Right ventricle myocardium inferior (tissue), 1 donor: ENCODE measurements around the gene BTBD9. TPM values are rescaled to one million over a fixed set of nuclear protein-coding genes. Genes with fewer than 3 reads are reported as not detected.

Experiments used
- ATAC-seq: fragments of 200-7000 bp; cut with Tn5 transposase; one replicate; pipeline ENCODE4 v1.9.1; 2020; ENCODE audit warnings: mild to moderate bottlenecking, moderate library complexity
- DNase-seq: peaks from one replicate; pipeline ENCODE4 v3.0.0; 2021; ENCODE audit errors: missing footprints
- intact Hi-C: fragments of 100-400 bp; cut with DNase I; formaldehyde crosslinking; loops from one replicate; pipeline ENCODE4 v1.11.0; 2022
- total RNA-seq: library from RNA; stranded (reverse); fragmentation: NEBNext Ultra II Directional; extraction: Animal tissue kit (Norgen Biotek cat#: 25700); gene quantifications from one replicate; pipeline ENCODE4 v1.2.1, GENCODE V29; 2021
- donor health status: DM: no; HTN: yes; CAD: no; lungs with severe emphysema.

BTBD9 gene
- total RNA-seq, 1 donor from 2014 or later = 16.8 TPM

DNA sequence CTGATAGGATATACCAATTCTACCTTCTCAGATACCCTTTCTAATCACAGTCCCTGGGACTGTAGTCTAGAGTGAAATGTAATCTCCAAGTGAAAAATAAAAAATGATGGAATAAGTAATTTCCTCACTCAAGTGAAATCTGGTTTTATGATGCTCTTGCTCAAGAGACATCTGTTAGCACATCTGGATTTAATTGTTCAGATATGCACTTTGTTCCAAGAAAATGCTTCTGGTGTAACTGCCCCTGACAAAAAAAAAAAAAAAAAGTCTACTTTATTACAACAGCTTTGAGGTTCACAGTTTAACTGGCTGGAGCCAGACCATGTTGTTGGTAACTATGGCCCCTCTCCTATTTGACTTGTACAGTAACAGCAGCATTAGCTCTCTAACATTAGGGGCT lies 251.8 kb downstream of the BTBD9 start:
- ATAC-seq = peak; percentile 89
- no peak for DNase-seq
- intact Hi-C loops = no loop called here

DNA sequence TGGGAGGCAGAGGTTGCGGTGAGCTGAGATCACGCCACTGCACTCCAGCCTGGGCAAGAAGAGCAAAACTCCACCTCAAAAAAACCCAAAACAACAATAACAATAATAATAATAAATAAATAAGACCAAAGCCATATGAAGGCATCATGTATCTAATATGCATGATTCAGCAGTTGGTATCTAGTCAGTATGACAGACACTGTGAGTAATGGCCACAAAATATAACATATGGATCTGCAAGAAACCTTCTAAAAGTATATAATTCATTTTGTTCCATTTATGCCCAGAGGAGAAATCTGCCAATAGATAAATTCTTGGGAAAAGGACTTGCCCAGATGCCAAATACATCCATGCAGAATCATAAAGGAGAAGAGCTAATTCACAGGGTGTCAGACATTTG lies 252.3 kb downstream of the BTBD9 start:
- intact Hi-C loops = no loop called here
- ATAC-seq = no peak
- DNase-seq = no peak

DNA sequence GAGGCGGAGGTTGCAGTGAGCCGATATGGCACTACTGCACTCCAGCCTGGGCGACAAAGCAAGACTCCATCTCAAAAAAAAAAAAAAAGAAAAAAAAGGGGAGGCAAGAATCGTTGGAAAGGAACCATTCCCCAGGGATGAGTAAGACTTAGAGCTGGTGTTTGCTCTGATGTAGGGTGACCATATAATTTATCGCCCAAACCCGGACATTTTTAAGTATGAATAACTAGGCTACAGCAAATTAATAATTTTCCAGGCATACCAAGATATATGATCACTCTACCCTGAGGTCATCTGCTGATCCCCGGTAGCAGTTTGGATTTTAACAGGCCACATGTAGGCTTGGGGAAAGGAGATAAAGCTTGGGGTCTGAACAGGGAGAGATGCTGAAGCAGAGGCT lies 260.9 kb downstream of the BTBD9 start:
- ATAC-seq = no peak
- intact Hi-C loops = no loop called here
- DNase-seq = no peak

DNA sequence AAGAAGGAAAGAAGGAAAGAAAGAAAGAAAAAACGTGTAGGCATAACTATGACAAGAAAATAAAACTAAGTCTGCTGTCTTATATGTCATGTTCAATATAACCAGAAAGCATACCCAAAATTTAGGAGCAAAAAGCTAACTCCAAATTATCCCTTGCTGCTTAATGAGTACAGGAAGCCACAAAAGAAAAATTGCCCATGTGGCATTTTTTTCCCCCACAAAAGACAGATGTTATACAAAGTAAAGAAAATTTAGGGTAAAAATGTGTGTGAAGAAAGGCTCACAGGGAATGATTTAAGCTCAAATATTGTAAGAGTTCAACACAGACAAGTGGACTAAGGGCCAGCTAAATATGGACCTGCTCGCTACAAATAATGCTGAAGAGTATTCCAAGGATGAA lies 263.8 kb downstream of the BTBD9 start:
- intact Hi-C loops = no loop called here
- ATAC-seq (no peak), DNase-seq (no peak)

DNA sequence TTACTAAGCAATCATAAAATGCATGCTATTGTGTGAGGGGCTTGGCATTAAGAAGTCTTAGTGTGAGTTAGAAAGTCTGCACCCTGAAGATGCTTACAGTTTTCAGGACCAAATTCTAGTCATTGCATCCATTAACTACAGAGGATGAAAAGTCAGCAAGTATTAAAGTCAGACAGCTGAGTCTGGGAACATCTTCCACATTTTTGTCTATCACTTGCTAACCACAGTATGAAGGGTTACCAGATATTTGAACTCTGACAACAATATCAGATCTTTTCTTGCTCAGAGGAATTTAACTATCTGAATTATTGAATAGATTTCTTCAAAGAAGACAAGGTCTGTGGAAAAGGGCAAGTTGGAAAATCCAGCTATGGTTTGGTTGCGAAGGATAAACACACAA lies 264.4 kb downstream of the BTBD9 start:
- intact Hi-C loops = no loop called here
- ATAC-seq (no peak), DNase-seq (no peak)

DNA sequence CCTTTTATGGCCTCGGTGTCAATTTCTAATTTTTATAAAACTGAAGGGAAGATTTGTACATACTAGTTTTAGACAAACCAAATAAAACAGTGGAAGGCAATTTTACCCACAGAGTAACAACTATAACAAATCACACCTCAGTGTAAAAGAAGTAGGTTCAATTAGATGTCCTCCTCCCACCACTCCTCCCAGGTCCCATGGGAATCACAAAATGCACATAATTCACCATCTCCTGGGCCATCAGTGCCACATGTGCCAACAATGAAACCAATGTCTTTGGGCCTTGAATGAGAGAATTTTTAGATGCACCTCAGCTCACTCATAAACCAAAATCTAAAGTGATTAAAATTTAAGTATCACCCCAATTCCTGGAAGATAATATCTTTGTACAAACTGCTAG lies 267.8 kb downstream of the BTBD9 start:
- intact Hi-C loops = no loop called here
- ATAC-seq = no peak

DNA sequence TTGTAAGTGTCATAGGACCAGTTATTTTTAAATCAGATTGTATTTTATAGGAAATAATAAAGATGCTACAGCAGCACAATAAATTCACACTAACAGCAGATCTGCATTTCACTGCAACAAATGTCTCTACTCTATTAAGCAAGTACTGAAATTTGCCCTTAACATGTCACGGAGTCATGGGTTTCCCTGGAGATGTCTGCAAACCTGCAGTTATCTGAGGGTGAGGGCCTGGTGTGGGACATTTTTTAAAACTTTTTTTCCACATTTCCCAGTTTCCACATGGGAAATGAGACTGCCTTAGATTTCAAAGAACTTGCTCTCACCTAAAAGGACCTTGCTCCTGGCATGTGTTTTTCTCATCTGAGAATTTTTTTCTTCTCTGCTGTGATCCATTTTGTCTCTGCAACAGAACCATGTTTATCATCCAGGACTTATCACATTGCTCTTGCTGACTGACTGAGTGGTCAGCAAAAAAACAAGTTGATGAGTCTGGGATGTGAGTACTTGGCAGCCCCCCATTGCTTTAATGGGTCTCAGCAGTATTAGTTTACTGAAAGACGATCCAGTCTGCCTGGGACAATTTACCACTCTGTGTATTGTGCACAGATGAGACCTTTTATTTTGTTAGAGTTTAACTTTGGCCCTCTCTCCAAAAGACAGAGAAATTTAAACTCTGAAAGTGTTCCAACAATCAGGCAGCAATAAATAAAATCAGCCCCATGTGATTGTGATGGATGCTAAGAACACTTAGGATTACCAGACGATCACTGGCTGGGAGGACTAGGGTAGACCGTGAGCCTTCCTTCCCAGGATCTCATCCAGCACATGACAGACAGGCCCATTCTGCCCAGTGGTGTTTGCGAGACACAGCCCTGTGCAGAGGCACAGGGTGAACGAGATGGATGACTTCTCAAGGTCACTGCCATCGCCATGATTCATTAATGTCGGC lies 268.8 kb downstream of the BTBD9 start:
- peak; percentile 56 for ATAC-seq
- no peak for DNase-seq
- intact Hi-C loops = no loop called here

More for the DNA sequence above, 267.8 kb downstream of the BTBD9 start:
- DNase-seq = no peak

DNA sequence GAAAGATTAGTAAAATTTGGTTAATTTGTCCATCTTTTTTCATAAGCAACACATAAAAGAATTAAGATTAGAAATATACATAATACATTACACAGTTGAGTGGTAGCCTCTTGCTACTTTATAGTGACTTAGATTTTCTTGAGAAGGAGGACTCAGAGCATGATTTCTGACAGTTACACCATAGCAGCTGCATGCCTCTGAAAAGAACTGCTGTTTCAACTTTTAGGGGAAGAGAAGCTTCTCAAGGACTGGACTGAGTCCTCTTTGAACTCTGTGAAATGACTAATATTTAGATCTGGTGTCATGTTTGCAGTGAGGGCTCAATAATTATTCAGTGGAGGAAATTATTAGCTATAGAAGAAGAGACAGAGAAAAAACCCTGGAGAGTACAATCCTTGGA lies 272.5 kb downstream of the BTBD9 start:
- ATAC-seq (no peak), DNase-seq (no peak)
- intact Hi-C loops = no loop called here

DNA sequence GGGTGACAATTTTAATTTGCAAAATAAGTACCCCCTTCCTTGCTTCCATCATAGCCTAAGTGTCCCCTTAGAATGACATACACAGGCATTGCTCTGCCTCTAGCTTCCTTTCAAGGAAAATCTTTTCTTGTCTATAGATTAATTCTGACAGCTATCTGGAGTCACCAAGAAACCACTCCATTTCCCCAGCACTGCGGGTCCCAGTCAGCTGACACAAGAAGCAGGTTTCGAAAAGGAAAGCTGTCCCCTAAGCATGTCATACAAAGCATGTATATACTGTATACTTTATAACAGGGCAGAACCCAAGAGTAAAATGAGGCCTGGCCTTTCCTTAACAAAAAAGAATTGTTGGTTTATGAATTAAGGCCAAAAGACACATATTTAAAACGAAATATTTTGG lies 273.5 kb downstream of the BTBD9 start:
- ATAC-seq (no peak), DNase-seq (no peak)
- intact Hi-C loops = no loop called here

DNA sequence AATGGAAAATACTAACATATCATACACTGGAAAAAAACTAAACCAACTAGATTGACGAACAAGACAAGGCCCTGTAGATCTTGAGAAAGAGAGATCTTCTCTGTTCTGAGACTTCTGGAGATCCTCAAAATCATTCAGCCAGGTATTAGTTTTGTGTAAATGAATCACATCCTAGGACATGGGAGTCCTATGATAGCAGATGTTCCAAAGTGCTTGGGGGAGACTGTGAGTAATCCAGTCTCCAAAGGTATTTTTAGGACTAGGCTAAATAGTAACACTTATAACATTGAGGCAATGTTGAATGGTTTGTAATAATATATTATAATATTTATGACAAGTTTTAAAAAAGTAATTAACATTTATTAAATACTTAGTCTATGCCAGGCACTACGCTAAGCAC lies 275.0 kb downstream of the BTBD9 start:
- intact Hi-C loops = no loop called here
- no peak for ATAC-seq
- no peak for DNase-seq

DNA sequence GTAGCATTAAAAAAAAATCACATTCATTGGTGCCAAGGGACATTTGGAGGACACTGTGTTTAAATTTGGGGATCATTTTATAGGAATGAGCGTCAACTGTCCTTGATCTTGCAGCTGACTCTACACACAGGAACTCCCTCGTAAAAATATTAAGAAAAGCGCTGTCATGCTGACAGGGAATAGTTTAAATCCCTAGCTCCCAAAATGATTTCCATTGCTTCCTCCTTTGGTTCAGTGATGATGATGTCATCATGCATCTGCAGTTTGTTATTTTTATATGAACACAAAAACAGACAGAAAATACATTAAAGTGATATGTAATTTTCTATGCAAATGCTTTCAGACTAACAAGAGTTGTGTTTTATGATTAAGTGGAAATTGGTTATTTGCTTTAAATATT lies 275.6 kb downstream of the BTBD9 start:
- intact Hi-C loops = no loop called here
- ATAC-seq (no peak), DNase-seq (no peak)

DNA sequence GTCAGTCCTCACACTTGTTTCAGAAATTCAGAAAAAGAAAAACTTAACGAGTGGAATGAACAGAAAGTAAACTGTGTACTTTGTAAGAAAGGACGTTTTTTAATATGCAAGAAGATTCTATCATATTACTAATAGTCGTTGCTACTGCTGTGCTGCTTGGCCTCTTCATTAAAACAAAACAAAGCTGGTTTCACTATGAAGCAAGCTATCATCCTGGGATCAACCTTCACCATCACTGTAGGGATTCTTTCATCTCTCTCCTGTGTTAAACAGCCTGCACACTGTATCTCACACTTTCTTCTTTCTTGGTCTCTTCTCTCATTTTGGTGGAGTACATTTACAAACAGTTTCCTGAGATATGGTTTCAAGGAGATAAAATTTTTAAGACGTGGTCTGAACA lies 284.2 kb downstream of the BTBD9 start:
- no peak for DNase-seq
- no peak for ATAC-seq
- intact Hi-C loops = no loop called here

DNA sequence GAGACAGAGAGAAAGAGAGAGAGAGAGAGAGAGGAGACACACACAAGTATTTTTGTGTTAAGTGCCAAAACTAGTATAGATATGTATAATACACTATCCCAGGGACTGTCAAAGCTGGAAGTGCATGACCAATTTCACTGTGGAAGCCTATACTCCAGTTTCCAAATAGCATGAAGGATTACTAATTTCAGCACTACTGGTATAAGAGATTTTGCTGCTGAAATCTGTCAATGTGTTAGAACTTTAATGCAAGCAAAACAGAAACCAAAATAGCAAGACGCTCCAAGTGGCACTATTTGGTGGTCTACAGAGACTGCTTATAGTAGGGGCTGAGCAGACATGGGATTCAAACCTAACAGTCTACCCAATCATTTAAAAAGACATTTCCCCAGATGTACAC lies 284.8 kb downstream of the BTBD9 start:
- ATAC-seq = no peak
- intact Hi-C loops = no loop called here
- no peak for DNase-seq

DNA sequence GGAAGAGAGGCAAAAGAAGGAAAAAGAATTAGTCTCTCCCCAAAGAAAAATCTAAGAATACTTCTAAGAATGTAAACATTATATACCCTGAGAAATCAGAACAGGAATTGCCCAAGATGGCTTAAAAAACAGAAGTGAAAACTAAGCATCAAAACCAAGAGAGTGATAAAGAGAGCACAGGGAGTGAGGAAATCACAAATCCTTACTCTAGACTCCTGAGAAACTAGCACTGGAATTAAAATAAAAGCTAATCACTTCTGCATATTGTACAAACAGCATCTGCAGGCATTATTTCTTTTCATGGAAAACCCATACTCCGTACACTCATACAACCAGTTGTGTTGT lies 285.7 kb downstream of the BTBD9 start:
- ATAC-seq (no peak), DNase-seq (no peak)
- intact Hi-C loops = no loop called here

DNA sequence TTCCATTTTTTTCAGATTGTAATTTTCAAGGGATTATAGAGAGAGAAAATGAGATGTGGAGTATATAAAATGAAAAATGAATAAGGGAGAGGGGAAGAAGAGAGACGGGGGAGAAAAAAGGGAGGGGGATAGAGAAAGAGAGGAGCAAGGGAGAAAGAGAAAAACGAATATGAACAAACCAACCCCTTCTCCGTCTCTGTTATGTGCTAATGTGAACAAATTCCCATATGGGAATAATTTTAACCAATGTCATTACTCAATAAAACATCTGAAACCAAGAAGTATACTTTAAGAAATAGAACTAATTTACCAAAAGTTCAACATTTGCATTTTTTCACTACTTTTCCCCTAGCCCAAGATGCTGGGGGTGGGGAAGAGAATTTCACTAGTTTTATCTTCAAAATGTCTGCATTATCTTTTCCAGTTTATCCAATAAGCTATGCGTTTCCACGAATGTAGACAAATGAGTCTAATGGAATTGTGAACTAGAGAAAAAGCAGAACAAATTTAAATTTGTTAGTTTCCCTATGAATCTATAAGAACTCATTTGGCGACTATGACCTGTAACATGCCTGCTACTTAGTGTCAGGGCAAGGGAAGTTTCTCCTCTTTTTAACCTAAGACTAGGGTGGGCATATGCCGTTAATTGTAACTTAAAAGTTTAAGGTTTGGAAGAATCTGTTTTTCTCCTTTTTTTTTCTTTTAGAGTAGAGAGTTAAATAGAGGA lies 286.3 kb downstream of the BTBD9 start:
- ATAC-seq (no peak), DNase-seq (no peak)
- intact Hi-C loops = no loop called here

DNA sequence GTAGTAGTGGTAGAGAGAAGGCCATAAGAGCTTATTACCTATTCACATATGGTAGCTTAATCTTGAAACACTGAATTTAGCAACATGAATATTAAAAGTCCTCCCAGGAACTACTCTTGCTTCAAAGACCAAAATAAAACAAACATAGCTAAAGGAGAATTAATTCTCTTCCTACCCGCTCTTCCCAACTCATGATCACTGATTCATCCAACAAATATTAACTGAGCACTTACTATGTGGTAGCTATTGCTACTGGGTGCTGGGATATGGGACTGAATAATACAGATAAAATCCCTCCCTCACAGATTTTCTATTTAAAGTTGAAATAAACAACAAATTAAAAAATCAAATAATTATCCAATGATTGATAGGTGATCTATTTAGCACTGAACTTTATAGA lies 287.1 kb downstream of the BTBD9 start:
- no peak for ATAC-seq
- intact Hi-C loops = no loop called here
- no peak for DNase-seq

DNA sequence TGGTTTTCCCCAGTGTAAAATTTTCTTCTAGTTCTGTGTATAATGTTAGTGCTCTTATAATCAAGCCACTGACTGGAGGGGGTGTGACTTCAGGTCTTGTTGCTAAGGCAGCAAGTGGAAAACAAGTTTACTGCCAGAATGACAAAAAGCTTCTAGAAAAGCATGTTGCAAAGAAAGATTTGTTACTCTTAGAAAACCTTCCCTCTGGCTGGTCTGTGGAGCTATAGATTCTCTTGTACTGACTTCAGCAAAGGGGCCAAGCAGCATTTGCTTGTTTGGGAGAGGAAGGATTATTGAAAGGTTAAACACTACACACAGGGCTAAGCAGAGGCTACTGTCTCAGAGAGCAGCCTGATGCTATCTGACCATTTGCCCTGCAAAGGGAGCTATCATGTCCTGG lies 288.8 kb downstream of the BTBD9 start:
- intact Hi-C loops = no loop called here
- DNase-seq (no peak), ATAC-seq (peak; percentile 56)

DNA sequence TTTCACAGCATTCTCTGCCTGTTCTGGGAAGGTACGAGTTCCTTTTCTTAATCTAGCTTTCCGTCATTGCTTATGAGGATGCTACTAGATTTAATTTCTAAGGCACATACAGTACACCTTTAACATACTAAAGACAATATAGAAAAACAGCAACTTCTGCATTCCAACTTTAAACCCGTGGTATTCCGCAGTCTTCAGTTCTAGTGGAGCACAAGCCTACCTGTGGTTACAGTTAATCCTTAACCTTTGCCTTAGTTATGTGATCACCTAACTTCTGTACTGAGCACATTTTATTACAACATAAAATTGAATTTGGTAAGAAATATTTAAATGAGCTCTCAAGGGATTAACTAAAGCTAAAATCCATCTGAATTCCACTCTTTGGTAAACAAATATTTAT lies 289.5 kb downstream of the BTBD9 start:
- intact Hi-C loops = no loop called here
- no peak for ATAC-seq
- DNase-seq = no peak

DNA sequence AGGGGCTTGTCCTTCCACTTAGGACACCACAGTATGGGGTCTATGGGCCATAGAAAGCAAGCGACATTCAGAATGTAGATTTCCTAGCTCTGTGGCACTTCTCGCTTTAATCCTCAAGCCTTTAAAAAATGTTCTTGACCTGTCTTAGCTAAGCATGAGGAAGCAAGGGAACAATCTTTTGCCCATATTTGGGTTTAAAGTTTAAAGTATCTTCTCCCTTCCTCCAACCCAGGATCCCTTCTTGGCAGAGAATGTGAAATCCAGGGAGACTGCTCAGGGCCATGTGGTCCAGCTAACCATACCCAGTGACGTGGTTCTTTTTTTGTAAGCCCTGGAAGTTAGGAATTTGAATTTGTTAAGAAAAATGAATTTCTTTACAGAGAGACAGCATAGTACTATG lies 289.9 kb downstream of the BTBD9 start:
- peak; percentile 34 for ATAC-seq
- no peak for DNase-seq
- intact Hi-C loops = no loop called here

DNA sequence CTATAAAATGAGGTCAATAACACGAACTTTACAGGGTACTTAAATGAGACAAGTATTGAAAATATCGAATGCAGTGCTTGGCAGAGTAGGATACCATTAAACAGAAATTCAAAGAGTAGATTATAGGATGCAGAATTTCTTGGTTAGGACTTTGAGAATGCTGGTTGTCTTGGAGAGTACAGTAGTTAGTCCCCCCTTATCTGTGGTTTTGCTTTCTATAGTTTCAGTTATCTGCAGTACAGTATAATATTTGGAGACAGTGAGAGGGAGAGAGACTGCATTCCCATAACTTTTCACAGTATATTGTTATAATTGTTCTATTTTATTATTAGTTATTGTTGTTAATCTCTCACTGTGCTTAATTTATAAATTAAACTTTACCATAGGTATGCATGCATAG lies 290.5 kb downstream of the BTBD9 start:
- intact Hi-C loops = no loop called here
- ATAC-seq (no peak), DNase-seq (no peak)
